ENCODE results near the gene PES1.

DNA sequence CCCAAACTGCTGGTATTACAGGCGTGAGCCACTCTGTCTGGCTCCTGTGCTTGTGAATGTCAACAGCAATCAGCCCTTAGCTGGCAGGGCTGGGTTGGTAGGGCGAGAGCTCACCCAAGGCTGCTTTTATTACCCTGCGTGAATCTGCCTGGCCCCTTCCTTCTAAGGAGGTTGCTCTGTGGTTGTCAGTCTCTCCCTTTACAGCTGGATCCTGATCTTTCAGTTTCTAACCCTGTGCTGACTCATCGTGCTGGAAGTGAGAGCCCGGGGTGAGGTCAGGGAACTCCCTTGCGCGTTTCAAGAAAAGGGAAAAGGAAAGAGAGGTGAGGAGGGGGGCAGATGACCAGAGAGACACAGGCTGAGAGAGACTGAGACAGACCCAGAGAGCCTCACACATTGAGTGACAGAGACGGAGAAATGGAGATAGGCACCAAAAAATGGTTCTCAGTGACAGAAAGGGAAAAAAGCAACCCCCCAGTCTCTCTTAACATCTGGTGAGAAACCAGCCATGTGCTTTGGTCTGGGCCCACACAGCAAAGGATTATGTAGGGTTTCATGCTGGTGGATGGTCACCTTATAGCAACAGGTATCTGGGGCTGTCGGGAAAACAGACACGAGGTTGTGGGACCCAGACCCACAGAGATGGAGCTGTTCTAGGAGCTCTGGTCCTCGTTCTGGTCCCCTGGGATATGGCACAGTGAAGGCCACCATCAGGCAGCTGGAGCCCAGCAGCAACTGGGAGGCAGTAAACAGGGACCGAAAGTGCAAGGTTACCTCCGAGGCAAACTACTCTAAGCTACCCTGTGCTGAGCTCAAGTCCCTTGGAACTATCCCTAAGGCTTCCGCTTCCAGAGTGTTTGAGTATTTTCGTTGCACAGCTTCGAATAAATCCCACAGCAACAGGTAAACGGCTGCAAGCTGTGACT lies 17.8 kb upstream of the PES1 start:
- TF ChIP-seq, protein P1, sequence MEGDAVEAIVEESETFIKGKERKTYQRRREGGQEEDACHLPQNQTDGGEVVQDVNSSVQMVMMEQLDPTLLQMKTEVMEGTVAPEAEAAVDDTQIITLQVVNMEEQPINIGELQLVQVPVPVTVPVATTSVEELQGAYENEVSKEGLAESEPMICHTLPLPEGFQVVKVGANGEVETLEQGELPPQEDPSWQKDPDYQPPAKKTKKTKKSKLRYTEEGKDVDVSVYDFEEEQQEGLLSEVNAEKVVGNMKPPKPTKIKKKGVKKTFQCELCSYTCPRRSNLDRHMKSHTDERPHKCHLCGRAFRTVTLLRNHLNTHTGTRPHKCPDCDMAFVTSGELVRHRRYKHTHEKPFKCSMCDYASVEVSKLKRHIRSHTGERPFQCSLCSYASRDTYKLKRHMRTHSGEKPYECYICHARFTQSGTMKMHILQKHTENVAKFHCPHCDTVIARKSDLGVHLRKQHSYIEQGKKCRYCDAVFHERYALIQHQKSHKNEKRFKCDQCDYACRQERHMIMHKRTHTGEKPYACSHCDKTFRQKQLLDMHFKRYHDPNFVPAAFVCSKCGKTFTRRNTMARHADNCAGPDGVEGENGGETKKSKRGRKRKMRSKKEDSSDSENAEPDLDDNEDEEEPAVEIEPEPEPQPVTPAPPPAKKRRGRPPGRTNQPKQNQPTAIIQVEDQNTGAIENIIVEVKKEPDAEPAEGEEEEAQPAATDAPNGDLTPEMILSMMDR (IDR thresholded peaks at IDR 0.05) = no peak
- no peak for TF ChIP-seq POLR2A (IDR thresholded peaks at IDR 0.05)

Data from testis (tissue), 2 donors.